GM13977 (cell line): ENCODE data around the gene PISD.

Experiments
- DNase-seq: peaks from one replicate; pipeline ENCODE4 v3.0.0; 2012; ENCODE audit warnings: low spot score
- in situ Hi-C: fragments of 300-500 bp; cut with MboI; formaldehyde crosslinking; loops from one replicate; pipeline ENCODE4 v1.12.0; 2022; ENCODE audit warnings: low sequenced_read_pairs, low pct_unique_long_range_greater_than_20kb, mixed read lengths, inconsistent platforms; ENCODE audit not compliant: unreplicated experiment
- TF ChIP-seq, protein P1 (sequence below): IDR thresholded peaks from 2 replicates; pipeline ENCODE4 v1.5.1; 2012; ENCODE audit warnings: mild to moderate bottlenecking, control low read depth; ENCODE audit not compliant: insufficient read depth; ENCODE audit errors: extremely low read depth, missing control alignments

The PISD gene

DNA sequence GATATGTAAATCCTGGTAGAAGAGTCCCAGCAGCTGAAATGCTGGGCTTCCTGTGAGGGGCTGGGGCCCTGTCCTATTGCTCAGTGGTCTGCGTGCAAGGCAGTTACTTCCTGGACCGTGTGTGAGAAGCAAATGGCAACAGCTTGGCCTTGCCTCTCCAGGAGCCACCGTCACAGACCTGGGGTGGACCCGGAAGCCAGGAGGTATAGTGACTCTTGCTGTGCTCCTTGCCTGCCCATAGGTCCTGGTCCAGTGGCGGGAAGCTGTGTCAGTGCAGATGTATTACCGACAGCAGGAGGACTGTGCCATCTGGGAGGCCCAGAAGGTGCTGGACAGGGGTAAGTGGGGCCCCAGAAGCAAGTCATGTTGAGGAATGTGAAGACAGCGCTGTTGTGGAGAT, 54.3 kb downstream of the PISD start:
- in situ Hi-C loops, result no loop called here
- no peak for DNase-seq
- TF ChIP-seq, protein P1, sequence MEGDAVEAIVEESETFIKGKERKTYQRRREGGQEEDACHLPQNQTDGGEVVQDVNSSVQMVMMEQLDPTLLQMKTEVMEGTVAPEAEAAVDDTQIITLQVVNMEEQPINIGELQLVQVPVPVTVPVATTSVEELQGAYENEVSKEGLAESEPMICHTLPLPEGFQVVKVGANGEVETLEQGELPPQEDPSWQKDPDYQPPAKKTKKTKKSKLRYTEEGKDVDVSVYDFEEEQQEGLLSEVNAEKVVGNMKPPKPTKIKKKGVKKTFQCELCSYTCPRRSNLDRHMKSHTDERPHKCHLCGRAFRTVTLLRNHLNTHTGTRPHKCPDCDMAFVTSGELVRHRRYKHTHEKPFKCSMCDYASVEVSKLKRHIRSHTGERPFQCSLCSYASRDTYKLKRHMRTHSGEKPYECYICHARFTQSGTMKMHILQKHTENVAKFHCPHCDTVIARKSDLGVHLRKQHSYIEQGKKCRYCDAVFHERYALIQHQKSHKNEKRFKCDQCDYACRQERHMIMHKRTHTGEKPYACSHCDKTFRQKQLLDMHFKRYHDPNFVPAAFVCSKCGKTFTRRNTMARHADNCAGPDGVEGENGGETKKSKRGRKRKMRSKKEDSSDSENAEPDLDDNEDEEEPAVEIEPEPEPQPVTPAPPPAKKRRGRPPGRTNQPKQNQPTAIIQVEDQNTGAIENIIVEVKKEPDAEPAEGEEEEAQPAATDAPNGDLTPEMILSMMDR, result no peak

DNA sequence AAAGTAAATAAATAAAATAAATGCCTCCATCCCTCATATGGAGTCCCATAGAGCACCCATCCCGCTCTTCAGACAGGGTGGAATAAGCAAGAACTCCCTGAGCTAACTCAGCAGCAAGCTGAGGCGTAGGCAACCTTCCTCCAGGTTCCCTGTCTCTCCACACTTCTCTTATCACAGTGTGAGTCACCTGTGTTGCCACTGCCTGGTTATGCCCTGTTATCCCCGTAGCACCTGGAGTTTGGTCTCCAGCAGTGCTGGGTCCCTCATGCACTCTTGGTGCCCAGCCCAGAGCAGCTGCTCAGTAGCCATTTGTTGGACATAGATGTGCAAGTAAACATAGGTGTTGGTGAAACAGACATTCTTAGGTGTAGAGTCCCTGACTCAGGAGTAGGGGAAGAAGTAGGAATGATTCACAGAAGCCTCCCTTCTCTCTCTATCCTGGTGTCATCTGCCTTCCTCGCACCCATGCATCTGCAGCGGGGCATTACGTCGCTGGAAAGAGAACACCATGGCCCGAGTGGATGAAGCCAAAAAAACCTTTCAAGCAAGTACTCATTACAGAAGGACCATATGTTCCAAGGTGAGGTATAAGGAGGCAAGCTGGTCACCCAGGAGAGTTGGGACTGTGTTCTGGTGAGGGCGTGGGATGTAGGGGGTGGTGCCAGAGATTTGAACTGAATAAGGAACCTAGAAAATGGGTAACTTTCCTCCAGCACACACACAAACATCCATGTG, 56.0 kb downstream of the PISD start:
- TF ChIP-seq, protein P1, result no peak
- DNase-seq, result no peak
- in situ Hi-C loops, result no loop called here

DNA sequence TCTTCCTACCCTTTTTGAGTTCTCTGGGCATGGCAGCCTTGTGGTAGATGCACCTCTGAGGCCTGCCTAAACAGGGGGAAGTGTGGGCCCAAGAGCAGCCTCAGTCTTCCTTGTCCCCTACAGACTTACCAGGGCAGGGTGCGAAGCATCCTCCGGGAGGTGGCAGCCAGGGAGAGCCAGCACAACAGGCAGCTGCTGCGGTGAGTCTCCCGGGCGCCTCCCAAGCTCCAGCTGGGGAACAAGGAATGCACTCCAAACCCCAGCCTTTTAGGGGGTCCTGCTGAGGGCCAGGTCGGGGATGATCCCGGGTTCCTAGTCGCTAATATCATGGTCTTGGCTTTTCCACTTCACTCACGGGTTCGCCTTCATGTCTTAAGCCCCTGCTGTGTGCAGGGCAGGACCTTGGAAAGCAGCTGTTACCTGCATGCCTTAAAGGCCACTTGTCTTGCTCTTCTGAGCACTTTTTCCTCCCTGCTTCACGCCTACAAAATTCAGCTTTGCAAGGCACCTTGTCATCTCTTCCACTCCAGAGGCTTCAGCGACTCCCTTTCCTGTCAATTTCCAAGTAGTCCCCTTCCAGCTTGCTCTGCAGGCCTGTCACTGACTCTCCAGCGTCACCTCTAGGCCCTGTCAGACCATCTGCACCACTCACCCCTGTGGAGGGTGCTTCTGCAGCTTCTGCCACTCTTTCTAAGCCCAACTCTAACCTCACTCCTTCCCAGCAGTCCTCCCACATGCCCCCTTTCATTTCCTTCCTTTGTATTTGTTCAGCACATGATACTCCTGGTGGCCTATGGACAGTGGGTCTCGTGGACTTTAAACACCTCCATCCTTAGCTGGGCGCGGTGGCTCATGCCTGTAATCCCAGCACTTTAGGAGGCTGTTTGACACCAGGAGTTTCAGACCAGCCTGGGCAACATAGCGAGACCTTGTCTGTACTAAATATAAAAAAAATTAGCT, 57.0 kb downstream of the PISD start:
- DNase-seq, result no peak
- in situ Hi-C loops, result no loop called here
- TF ChIP-seq, protein P1, result no peak

DNA sequence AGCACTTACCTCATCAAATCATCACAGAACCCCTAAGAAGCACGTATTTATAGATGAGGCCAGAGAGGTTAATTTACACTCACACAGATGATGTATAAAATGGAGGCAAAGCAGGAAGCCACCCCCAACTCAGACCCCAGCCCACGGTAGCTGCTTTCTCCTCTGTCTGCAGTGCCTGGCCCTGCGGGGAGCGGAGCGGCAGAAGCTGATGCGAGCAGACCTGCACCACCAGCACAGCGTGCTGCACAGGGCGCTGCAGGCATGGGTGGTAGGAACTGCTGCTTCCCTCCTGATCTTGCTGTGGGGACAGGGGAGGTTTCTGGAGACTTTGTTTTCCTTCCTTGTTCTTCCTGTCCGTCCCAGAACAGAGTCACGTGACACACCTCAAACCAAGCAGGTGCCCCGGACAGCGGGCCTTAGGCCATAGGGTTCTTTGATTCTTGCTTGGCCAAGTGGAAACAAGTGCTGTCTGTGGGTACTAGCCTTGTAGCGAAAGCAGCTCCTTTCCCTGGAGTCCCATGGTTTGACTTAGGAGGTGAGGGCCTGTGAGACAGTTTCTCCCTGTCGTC, 57.8 kb downstream of the PISD start:
- TF ChIP-seq, protein P1, result no peak
- in situ Hi-C loops, result no loop called here
- no peak for DNase-seq

DNA sequence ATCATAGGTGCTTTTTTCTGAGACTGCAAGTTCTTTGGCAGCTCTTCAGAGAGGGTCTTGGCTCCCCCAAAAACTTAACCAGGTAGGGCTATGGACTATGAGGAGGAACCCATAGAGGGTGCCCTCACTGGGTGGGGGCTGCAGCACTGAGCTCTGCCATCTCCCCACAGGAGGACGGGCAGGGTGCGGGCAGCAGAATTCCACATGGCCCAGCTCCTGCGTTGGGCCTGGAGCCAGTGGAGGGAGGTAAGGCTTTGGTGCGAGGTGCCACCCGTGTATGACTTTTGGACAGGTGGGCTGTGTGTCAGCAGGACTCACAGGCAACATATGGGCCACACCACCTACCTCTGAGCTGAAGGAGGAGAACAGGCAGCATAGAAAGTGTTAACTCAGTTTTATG, 58.4 kb downstream of the PISD start:
- no peak for DNase-seq
- TF ChIP-seq, protein P1, result no peak
- in situ Hi-C loops, result no loop called here

DNA sequence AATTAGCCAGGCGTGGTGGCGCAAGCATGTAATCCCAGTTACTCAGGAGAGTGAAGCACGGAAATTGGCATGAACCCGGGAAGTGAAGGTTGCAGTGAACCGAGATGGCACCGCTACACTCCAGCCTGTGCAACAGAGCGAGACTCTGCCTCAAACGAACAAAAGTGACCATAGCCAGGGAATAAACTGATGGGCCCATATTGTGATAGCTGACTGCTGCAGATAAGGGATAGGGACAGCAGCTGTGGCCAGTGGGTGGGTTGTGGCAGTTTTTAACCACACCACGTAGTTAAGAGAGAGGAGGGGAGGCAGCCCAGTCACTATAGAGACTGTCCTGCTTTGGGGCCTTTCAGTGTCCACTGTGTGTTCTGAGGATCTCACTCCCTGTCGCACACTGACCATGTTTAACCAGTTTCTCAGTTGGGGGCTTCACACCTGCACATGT, 58.9 kb downstream of the PISD start:
- DNase-seq, result no peak
- in situ Hi-C loops, result no loop called here
- TF ChIP-seq, protein P1, result no peak
